ENCODE data around the gene ZBTB7C. TPM values are rescaled to one million over a fixed set of nuclear protein-coding genes. Genes with fewer than 3 reads are reported as not detected.
A peak's percentile ranks its signal among the peaks of the same experiment; 100 is the strongest.

The ZBTB7C gene
- polyA plus RNA-seq, 1 experiment, result not detected

GRCh38 chr18:48010264-48010663, 398.9 kb downstream of the ZBTB7C start:
- Histone ChIP-seq H3K27me3 (ENCODE audit: control insufficient read depth, insufficient read depth, low read length) (peaks cover 13% of the 10 kb centered on the region), H3K4me3 (ENCODE audit: low read depth, low read length) (no peak overlapping the region), H3K36me3 (ENCODE audit: control insufficient read depth, insufficient read depth, low read length) (no peaks in the 10 kb centered on the region)
- CTCF ChIA-PET, result no interaction called here
- DNase-seq (ENCODE audit: low read depth), result no peak
- POLR2A ChIA-PET, result no interaction called here
- TF ChIP-seq, protein P1, sequence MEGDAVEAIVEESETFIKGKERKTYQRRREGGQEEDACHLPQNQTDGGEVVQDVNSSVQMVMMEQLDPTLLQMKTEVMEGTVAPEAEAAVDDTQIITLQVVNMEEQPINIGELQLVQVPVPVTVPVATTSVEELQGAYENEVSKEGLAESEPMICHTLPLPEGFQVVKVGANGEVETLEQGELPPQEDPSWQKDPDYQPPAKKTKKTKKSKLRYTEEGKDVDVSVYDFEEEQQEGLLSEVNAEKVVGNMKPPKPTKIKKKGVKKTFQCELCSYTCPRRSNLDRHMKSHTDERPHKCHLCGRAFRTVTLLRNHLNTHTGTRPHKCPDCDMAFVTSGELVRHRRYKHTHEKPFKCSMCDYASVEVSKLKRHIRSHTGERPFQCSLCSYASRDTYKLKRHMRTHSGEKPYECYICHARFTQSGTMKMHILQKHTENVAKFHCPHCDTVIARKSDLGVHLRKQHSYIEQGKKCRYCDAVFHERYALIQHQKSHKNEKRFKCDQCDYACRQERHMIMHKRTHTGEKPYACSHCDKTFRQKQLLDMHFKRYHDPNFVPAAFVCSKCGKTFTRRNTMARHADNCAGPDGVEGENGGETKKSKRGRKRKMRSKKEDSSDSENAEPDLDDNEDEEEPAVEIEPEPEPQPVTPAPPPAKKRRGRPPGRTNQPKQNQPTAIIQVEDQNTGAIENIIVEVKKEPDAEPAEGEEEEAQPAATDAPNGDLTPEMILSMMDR (IDR thresholded peaks at IDR 0.05; ENCODE audit: insufficient read depth, low read depth, low read length), result no peak

DNA sequence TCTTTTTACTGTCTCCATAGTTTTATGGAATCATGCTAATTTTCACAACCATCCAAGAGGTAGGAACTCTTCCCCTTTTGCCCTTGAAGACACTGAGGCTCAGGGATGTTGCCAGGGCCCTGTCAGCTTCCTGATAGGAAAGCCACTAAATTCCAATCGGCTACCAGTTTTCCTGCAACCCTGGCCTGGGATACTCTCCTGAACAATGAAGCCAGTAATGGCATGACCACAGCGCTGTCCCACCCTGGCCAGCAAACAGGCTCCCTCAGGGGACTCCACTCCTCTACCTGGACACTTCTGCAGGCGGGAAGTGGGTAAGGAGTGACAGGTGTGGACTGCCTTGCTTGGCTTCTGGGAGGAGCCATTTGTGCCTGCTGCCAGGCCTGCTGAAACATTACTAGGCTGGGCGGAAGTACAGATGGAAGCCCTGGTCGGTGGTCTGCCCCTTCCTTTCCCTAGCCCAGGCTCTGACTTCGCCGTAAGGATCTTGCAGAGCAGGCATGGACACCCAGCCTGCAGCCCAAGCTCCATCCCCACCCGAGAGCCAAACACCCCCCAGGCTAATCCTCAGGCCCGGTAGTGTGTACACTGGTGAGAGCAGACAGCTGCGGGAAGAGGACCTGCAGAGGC, 400.0 kb downstream of the ZBTB7C start:
- Histone ChIP-seq H3K27me3 (ENCODE audit: control insufficient read depth, insufficient read depth, low read length) (peaks cover 13% of the 10 kb centered on the region), H3K36me3 (ENCODE audit: control insufficient read depth, insufficient read depth, low read length) (no peaks in the 10 kb centered on the region), H3K4me3 (ENCODE audit: low read depth, low read length) (no peak overlapping the region)
- ChIA-PET CTCF (no interaction called here), POLR2A (no interaction called here)
- no peak for DNase-seq (ENCODE audit: low read depth)
- TF ChIP-seq, protein P1 (IDR thresholded peaks at IDR 0.05; ENCODE audit: insufficient read depth, low read depth, low read length), result no peak

GRCh38 chr18:48007955-48008701, 401.1 kb downstream of the ZBTB7C start:
- Histone ChIP-seq H3K36me3 (ENCODE audit: control insufficient read depth, insufficient read depth, low read length) (no peaks in the 10 kb centered on the region), H3K27me3 (ENCODE audit: control insufficient read depth, insufficient read depth, low read length) (peaks cover 13% of the 10 kb centered on the region), H3K4me3 (ENCODE audit: low read depth, low read length) (peak overlapping the region; percentile 49)
- ChIA-PET POLR2A (no interaction called here), CTCF (interaction anchor here (0.7 to 2.1 kb wide), 15 partner anchors 8 to 683 kb away, joined by 3 to 16 read pairs (median 5); no protein-coding TSS in a partner anchor)
- TF ChIP-seq, protein P1 (IDR thresholded peaks at IDR 0.05; ENCODE audit: insufficient read depth, low read depth, low read length), result peak; percentile 28; the same call in 1 of the 2 replicates
- DNase-seq (ENCODE audit: low read depth), result no peak

GRCh38 chr18:48007381-48007780, 401.8 kb downstream of the ZBTB7C start:
- ChIA-PET POLR2A (no interaction called here), CTCF (interaction anchor here (0.7 to 2.1 kb wide), 15 partner anchors 9 to 684 kb away, joined by 3 to 16 read pairs (median 5); no protein-coding TSS in a partner anchor)
- H3K27me3 ChIP-seq (ENCODE audit: control insufficient read depth, insufficient read depth, low read length), result peaks cover 12% of the 10 kb centered on the region
- H3K4me3 ChIP-seq (ENCODE audit: low read depth, low read length), result no peak overlapping the region
- TF ChIP-seq, protein P1 (IDR thresholded peaks at IDR 0.05; ENCODE audit: insufficient read depth, low read depth, low read length), result no peak
- no peaks in the 10 kb centered on the region for H3K36me3 ChIP-seq (ENCODE audit: control insufficient read depth, insufficient read depth, low read length)
- DNase-seq (ENCODE audit: low read depth), result no peak

DNA sequence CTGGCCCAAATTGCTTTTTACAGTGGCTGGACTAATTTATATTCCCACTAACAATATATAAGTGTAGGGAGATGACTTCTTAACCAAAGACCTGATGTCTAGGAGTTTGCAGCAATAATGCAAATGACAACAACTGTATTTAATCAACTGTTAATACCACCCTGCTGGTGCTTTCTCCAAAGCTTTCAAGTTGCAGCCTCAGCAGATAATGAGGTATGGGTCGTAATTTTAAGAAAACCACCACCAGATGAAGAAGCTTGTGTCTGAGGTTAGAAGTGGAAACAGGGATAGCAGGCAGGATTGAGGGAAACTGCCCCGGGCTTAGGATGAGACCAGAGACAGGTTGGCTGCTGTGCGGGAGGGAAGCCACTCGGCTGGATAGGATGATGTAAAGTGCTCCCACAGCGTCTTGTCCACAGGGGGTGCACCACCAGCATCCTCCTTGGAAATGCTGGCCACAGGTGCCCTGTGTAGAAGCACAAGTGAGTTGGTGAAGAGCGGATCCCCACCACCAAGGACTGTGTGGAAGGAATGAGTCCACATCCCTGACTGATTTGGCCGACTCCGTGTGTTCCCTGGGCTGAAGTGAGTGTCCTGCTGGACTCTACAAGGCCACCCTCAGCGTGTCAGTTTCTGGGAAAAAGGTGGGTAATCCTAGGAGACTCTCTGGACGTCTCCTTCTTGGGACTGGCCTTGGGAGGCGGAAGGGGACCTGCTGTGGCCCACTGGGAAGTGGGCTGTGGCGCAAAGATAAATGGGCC, 402.6 kb downstream of the ZBTB7C start:
- DNase-seq (ENCODE audit: low read depth), result no peak
- no peak overlapping the region for H3K4me3 ChIP-seq (ENCODE audit: low read depth, low read length)
- POLR2A ChIA-PET, result no interaction called here
- TF ChIP-seq, protein P1 (IDR thresholded peaks at IDR 0.05; ENCODE audit: insufficient read depth, low read depth, low read length), result no peak
- CTCF ChIA-PET, result interaction anchor here (0.5 to 2.1 kb wide), 12 partner anchors 9 to 251 kb away, joined by 3 to 16 read pairs (median 6); no protein-coding TSS in a partner anchor
- no peaks in the 10 kb centered on the region for H3K36me3 ChIP-seq (ENCODE audit: control insufficient read depth, insufficient read depth, low read length)
- peaks cover 5% of the 10 kb centered on the region for H3K27me3 ChIP-seq (ENCODE audit: control insufficient read depth, insufficient read depth, low read length)
